Right cardiac atrium (tissue), 5 donors: Measurements from ENCODE around the gene IGF2R. TPM values are rescaled to one million over a fixed set of nuclear protein-coding genes. Genes with fewer than 3 reads are reported as not detected.
"Not testable (repeated sequence)": the region's sequence is repeated elsewhere in the genome, so short reads cannot be mapped to it uniquely, and the experiment has no call there.

Source experiments
- ATAC-seq, 2 donors: fragments of 200-7000 bp; cut with Tn5 transposase; one replicate each; pipeline versions ENCODE4 v1.8.0 to v1.9.1; 2020; ENCODE audit warnings: moderate library complexity in 2 of 2, mild to moderate bottlenecking in 1 of 2
- DNase-seq, 3 donors: peaks; one replicate each; pipeline ENCODE4 v3.0.0-alpha.2; 2020
- H3K27ac ChIP-seq: one replicate; pipeline ENCODE4 v1.5.1; 2013; ENCODE audit warnings: mild to moderate bottlenecking, low read length, control low read depth, moderate library complexity
- H3K27me3 ChIP-seq: one replicate; pipeline ENCODE4 v1.6.1; 2013; ENCODE audit not compliant: control insufficient read depth, insufficient read depth
- H3K4me1 ChIP-seq: one replicate; pipeline ENCODE4 v1.6.1; 2013; ENCODE audit warnings: low read length; ENCODE audit not compliant: control insufficient read depth, insufficient read depth
- H3K4me3 ChIP-seq: one replicate; pipeline ENCODE4 v1.5.1; 2013; ENCODE audit warnings: low read length, control low read depth
- H3K9me3 ChIP-seq: one replicate; pipeline ENCODE4 v1.6.1; 2013; ENCODE audit warnings: low read length; ENCODE audit not compliant: control insufficient read depth
- WGBS: extraction: QIAGEN DNeasy Blood & Tissue Kit; methylation state at CpG from one replicate; pipeline ENCODE4 v1.1.7; 2013; 5-methylcytosine and 5-hydroxymethylcytosine counted together
- intact Hi-C, 4 donors: fragments of 100-400 bp; cut with DNase I; formaldehyde crosslinking; loops; one replicate each; pipeline versions ENCODE4 v1.11.0 to v1.14.0; 2022 to 2023
- long read RNA-seq, 4 donors: library from polyadenylated mRNA; unstranded; transcript quantifications; one replicate each; pipeline ENCODE4 v2.0.0, GENCODE V29; 2020 to 2021
- polyA plus RNA-seq: library from polyadenylated mRNA; stranded (reverse); fragments of 200-250 nt; gene quantifications from one replicate; pipeline ENCODE4 v1.2.3, GENCODE V29; 2013
- total RNA-seq, 4 donors: library from RNA; stranded (reverse); fragmentation: NEBNext Ultra II Directional; extraction: Animal tissue kit (Norgen Biotek cat#: 25700); gene quantifications; one replicate each; pipeline ENCODE4 v1.2.1, GENCODE V29; 2021
- donor health status: healthy with polysubstance abuse.
- donor health status: DM: no; HTN: yes; CAD: no.
- donor health status: DM: no; HTN: no; CAD: no.
- donor health status: DM: no; HTN: yes; CAD: no; lungs with severe emphysema.
- donor health status: DM: yes; HTN: yes; CAD: no.

Gene IGF2R
- total RNA-seq (10 to 100 TPM; 41.4 to 48.9 (median 46.6) TPM), polyA plus RNA-seq (19.6 TPM)
- long read RNA-seq, donor 1, full-length matches to known transcripts = 6 of 47 reads
- long read RNA-seq, donor 1, partial matches to known transcripts = 38 of 47 reads
- long read RNA-seq, donor 1, other reads (novel, unspliced or antisense) = 3 of 47 reads
- long read RNA-seq, donor 2, partial matches to known transcripts = 9 of 9 reads
- long read RNA-seq, donor 2, other reads (novel, unspliced or antisense) = 0 of 9 reads
- long read RNA-seq, donor 3, partial matches to known transcripts = 47 of 58 reads
- long read RNA-seq, donor 3, other reads (novel, unspliced or antisense) = 11 of 58 reads
- long read RNA-seq, donor 4, full-length matches to known transcripts = 1 of 23 reads
- long read RNA-seq, donor 4, partial matches to known transcripts = 18 of 23 reads
- long read RNA-seq, donor 4, other reads (novel, unspliced or antisense) = 4 of 23 reads

GRCh38 chr6:159968295-159969203, at the start of gene IGF2R:
TSS of gene IGF2R (plus strand) at chr6:159969082. CDS start at chr6:159969247, 165 bp downstream.
- intact Hi-C loops = loop anchor here in 1 of 4 donors (10.0 kb wide), 1 partner anchor 66 kb away; no protein-coding TSS in a partner anchor
- DNase-seq (peak; percentile 93 to 97 (median 97)), ATAC-seq (peak; percentile 95 to 96)
- peak within 1 kb of the TSS; percentile 81 for H3K27ac ChIP-seq
- H3K4me1 ChIP-seq = peaks cover 9% of the 10 kb centered on the region
- 2% methylated on average over 63 of the region's 68 CpGs for WGBS
- H3K9me3 ChIP-seq = no peaks in the 10 kb centered on the region
- H3K4me3 ChIP-seq = peak within 1 kb of the TSS; percentile 82
- no peaks in the 10 kb centered on the region for H3K27me3 ChIP-seq

- intact Hi-C loops = no loop called here
- WGBS = 87% methylated on average over 6 of the region's 6 CpGs
- H3K27ac ChIP-seq = no peak overlapping the region
- no peak for DNase-seq
- no peaks in the 10 kb centered on the region for H3K27me3 ChIP-seq
- no peaks in the 10 kb centered on the region for H3K4me1 ChIP-seq
- no peak overlapping the region for H3K4me3 ChIP-seq
- ATAC-seq = no peak
- H3K9me3 ChIP-seq = no peaks in the 10 kb centered on the region
Measured at GRCh38 chr6:159919800-159920199, 49.1 kb upstream of the IGF2R start.

GRCh38 chr6:159924150-159924549, 44.7 kb upstream of the IGF2R start:
- H3K27ac ChIP-seq, ATAC-seq, DNase-seq, intact Hi-C loops, H3K9me3 ChIP-seq, H3K27me3 ChIP-seq, H3K4me3 ChIP-seq, H3K4me1 ChIP-seq: not testable (repeated sequence)
- 58% methylated on average over 2 of the region's 2 CpGs for WGBS

- H3K4me3 ChIP-seq = no peak overlapping the region
- no peak for ATAC-seq
- WGBS = 83% methylated on average over 5 of the region's 5 CpGs
Measured at GRCh38 chr6:159926542-159927203, 42.2 kb upstream of the IGF2R start.

GRCh38 chr6:159929819-159930218, 39.1 kb upstream of the IGF2R start:
- intact Hi-C loops = no loop called here
- ATAC-seq (no peak), DNase-seq (no peak)
- WGBS = 28% methylated on average over 8 of the region's 8 CpGs
- Histone ChIP-seq H3K4me3 (no peak overlapping the region), H3K9me3 (no peaks in the 10 kb centered on the region), H3K4me1 (no peaks in the 10 kb centered on the region), H3K27me3 (no peaks in the 10 kb centered on the region), H3K27ac (no peak overlapping the region)

More at GRCh38 chr6:159926542-159927203, 42.2 kb upstream of the IGF2R start:
- intact Hi-C loops = no loop called here
- Histone ChIP-seq H3K27me3 (no peaks in the 10 kb centered on the region), H3K27ac (no peak overlapping the region), H3K9me3 (no peaks in the 10 kb centered on the region), H3K4me1 (no peaks in the 10 kb centered on the region)
- DNase-seq = no peak

- no peak for ATAC-seq
- no peaks in the 10 kb centered on the region for H3K4me1 ChIP-seq
- intact Hi-C loops = no loop called here
- no peak overlapping the region for H3K27ac ChIP-seq
- no peak overlapping the region for H3K4me3 ChIP-seq
- 92% methylated on average over 3 of the region's 3 CpGs for WGBS
- no peak for DNase-seq
- no peaks in the 10 kb centered on the region for H3K27me3 ChIP-seq
- H3K9me3 ChIP-seq = peaks cover 3% of the 10 kb centered on the region
Measured at GRCh38 chr6:159931112-159931511, 37.8 kb upstream of the IGF2R start.

GRCh38 chr6:159931846-159932245, 37.0 kb upstream of the IGF2R start:
- Histone ChIP-seq H3K9me3 (peaks cover 3% of the 10 kb centered on the region), H3K4me1 (no peaks in the 10 kb centered on the region), H3K27me3 (no peaks in the 10 kb centered on the region), H3K4me3 (no peak overlapping the region), H3K27ac (no peak overlapping the region)
- WGBS = 59% methylated on average over 4 of the region's 4 CpGs
- intact Hi-C loops = no loop called here
- no peak for ATAC-seq
- DNase-seq = no peak

GRCh38 chr6:159933077-159933476, 35.8 kb upstream of the IGF2R start:
- Histone ChIP-seq H3K4me3 (no peak overlapping the region), H3K27ac (no peak overlapping the region), H3K27me3 (no peaks in the 10 kb centered on the region), H3K4me1 (no peaks in the 10 kb centered on the region), H3K9me3 (peaks cover 3% of the 10 kb centered on the region)
- ATAC-seq = no peak
- intact Hi-C loops = no loop called here
- peak in 1 of 3 donors; percentile 55 for DNase-seq
- WGBS = 97% methylated on average over 1 of the region's 1 CpG

- intact Hi-C loops = no loop called here
Measured at GRCh38 chr6:159934181-159934580, 34.7 kb upstream of the IGF2R start.

GRCh38 chr6:159935065-159935464, 33.8 kb upstream of the IGF2R start:
- Histone ChIP-seq H3K9me3 (peaks cover 3% of the 10 kb centered on the region), H3K27me3 (no peaks in the 10 kb centered on the region), H3K27ac (no peak overlapping the region), H3K4me1 (peaks cover 3% of the 10 kb centered on the region), H3K4me3 (no peak overlapping the region)
- DNase-seq = no peak
- intact Hi-C loops = no loop called here
- WGBS = 64% methylated on average over 2 of the region's 2 CpGs
- ATAC-seq = peak; percentile 61 to 70

More at GRCh38 chr6:159934181-159934580, 34.7 kb upstream of the IGF2R start:
- Histone ChIP-seq H3K9me3 (peaks cover 3% of the 10 kb centered on the region), H3K4me3 (no peak overlapping the region), H3K4me1 (no peaks in the 10 kb centered on the region), H3K27ac (no peak overlapping the region), H3K27me3 (no peaks in the 10 kb centered on the region)
- DNase-seq (no peak), ATAC-seq (no peak)
- 91% methylated on average over 4 of the region's 4 CpGs for WGBS
